ENCODE measurements around the gene HOXA4. TPM values are rescaled to one million over a fixed set of nuclear protein-coding genes. Genes with fewer than 3 reads are reported as not detected.

HOXA4 gene
- total and polyA plus RNA-seq, 2 of the 4 experiments (the other 2 are of a cell fraction) = 0.36 to 8.0 TPM

DNA sequence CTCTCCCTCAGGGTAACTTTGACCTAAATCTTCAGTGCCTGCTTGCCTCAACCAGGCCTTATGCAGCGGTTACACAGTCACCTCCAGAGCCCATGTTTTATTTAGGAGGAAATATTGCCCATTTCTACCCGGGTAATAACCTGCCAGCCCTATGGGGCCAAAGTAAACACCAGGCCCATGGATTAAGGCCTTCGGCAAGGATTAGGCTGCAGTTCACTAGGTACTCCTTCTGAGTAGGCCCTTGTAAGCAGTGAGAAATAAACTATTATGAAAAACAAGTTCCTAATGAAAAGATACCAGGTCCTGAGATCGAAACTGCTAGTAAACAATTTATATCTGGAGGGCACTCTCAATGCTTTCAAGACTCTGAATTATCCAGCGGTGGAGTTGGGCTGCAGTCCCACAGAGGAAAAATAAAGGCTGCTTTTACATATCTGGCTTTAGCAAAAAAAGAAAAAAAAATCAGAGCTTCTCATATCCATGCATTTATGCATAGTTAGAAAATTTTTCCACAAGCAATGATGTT is 47.3 kb upstream of the HOXA4 start:
- H3K18ac ChIP-seq (ENCODE audit: low read depth, low read length) = no peak overlapping the region
- CTCF ChIA-PET = interaction anchor here (0.5 to 1.3 kb wide), 2 partner anchors 17 to 323 kb away, joined by 3 to 4 read pairs; no protein-coding TSS in a partner anchor
- no peak overlapping the region for H2AK5ac ChIP-seq (ENCODE audit: low read depth, low read length)
- H3K9me1 ChIP-seq (ENCODE audit: insufficient read depth, low read length) = no peaks in the 10 kb centered on the region
- TF ChIP-seq BHLHE40 (IDR thresholded peaks at IDR 0.05; ENCODE audit: low read depth, low read length) = no peak
- no peak for TF ChIP-seq POLR2A (IDR thresholded peaks at IDR 0.05; ENCODE audit: low read depth, low read length)
- no peak for TF ChIP-seq MAFK (IDR thresholded peaks at IDR 0.05; ENCODE audit: low read depth, low read length)
- no peak for TF ChIP-seq FOS (IDR thresholded peaks at IDR 0.05; ENCODE audit: low read depth, low read length)
- TF ChIP-seq, protein P1, sequence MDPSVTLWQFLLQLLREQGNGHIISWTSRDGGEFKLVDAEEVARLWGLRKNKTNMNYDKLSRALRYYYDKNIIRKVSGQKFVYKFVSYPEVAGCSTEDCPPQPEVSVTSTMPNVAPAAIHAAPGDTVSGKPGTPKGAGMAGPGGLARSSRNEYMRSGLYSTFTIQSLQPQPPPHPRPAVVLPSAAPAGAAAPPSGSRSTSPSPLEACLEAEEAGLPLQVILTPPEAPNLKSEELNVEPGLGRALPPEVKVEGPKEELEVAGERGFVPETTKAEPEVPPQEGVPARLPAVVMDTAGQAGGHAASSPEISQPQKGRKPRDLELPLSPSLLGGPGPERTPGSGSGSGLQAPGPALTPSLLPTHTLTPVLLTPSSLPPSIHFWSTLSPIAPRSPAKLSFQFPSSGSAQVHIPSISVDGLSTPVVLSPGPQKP (IDR thresholded peaks at IDR 0.05; ENCODE audit: borderline replicate concordance, low read depth, low read length) = no peak
- TF ChIP-seq RAD21 (IDR thresholded peaks at IDR 0.05; ENCODE audit: low read length) = no peak
- TF ChIP-seq MAZ (IDR thresholded peaks at IDR 0.05; ENCODE audit: borderline replicate concordance, low read depth, low read length) = no peak
- no peak for TF ChIP-seq CHD1 (IDR thresholded peaks at IDR 0.05; ENCODE audit: low read depth, low read length)
- no peak for TF ChIP-seq CEBPB (IDR thresholded peaks at IDR 0.05; ENCODE audit: low read depth, low read length)
- TF ChIP-seq NFE2L2 (IDR thresholded peaks at IDR 0.05; ENCODE audit: low read depth, low read length) = no peak
- TF ChIP-seq SMC3 (IDR thresholded peaks at IDR 0.05; ENCODE audit: low read depth, low read length) = no peak
- no peak for TF ChIP-seq MXI1 (IDR thresholded peaks at IDR 0.05; ENCODE audit: borderline replicate concordance, low read depth, low read length)
- no peak for TF ChIP-seq RFX5 (IDR thresholded peaks at IDR 0.05; ENCODE audit: low read depth, low read length)
- TF ChIP-seq, protein P2, sequence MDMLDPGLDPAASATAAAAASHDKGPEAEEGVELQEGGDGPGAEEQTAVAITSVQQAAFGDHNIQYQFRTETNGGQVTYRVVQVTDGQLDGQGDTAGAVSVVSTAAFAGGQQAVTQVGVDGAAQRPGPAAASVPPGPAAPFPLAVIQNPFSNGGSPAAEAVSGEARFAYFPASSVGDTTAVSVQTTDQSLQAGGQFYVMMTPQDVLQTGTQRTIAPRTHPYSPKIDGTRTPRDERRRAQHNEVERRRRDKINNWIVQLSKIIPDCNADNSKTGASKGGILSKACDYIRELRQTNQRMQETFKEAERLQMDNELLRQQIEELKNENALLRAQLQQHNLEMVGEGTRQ (IDR thresholded peaks at IDR 0.05; ENCODE audit: low read depth, low read length) = no peak
- TF ChIP-seq RCOR1 (IDR thresholded peaks at IDR 0.05; ENCODE audit: insufficient replicate concordance, low read length) = no peak
- TF ChIP-seq, protein P3, sequence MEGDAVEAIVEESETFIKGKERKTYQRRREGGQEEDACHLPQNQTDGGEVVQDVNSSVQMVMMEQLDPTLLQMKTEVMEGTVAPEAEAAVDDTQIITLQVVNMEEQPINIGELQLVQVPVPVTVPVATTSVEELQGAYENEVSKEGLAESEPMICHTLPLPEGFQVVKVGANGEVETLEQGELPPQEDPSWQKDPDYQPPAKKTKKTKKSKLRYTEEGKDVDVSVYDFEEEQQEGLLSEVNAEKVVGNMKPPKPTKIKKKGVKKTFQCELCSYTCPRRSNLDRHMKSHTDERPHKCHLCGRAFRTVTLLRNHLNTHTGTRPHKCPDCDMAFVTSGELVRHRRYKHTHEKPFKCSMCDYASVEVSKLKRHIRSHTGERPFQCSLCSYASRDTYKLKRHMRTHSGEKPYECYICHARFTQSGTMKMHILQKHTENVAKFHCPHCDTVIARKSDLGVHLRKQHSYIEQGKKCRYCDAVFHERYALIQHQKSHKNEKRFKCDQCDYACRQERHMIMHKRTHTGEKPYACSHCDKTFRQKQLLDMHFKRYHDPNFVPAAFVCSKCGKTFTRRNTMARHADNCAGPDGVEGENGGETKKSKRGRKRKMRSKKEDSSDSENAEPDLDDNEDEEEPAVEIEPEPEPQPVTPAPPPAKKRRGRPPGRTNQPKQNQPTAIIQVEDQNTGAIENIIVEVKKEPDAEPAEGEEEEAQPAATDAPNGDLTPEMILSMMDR (conservative IDR thresholded peaks at IDR 0.05; ENCODE audit: low read depth, low read length) = no peak
- intact Hi-C loops (cut with micrococcal nuclease) (no loop called here), dilution Hi-C loops (cut with HindIII; ENCODE audit: low sequenced_read_pairs, unreplicated experiment) (no loop called here), in situ Hi-C loops (cut with MboI; ENCODE audit: low sequenced_read_pairs) (no loop called here)
- H3K4me2 ChIP-seq (ENCODE audit: low read depth, low read length) = no peak overlapping the region
- H3K27ac ChIP-seq (ENCODE audit: insufficient read depth, low read length) = no peak overlapping the region
- peaks cover 88% of the 10 kb centered on the region for H3K27me3 ChIP-seq (ENCODE audit: control insufficient read depth, insufficient read depth, low read length)
- no peak overlapping the region for H3K56ac ChIP-seq (ENCODE audit: extremely low read depth, insufficient read depth, low read length)
- H2BK120ac ChIP-seq (ENCODE audit: low read depth, low read length) = no peak overlapping the region
- no peak overlapping the region for H4K8ac ChIP-seq (ENCODE audit: low read depth in 2 of 2, low read length in 2 of 2)
- H3K9ac ChIP-seq (ENCODE audit: low read depth, low read length) = no peak overlapping the region
- H2BK20ac ChIP-seq (ENCODE audit: low read depth, low read length) = no peak overlapping the region
- ATAC-seq (ENCODE audit: low read depth) (no peak), DNase-seq (no peak)
- H3K79me1 ChIP-seq (ENCODE audit: low read depth in 1 of 2, low read length in 2 of 2) = no peaks in the 10 kb centered on the region
- no peak overlapping the region for H3K23ac ChIP-seq (ENCODE audit: low read depth, low read length)
- no peak overlapping the region for H2AFZ ChIP-seq (replicated peaks; ENCODE audit: low read length, poor library complexity)
- H3K4ac ChIP-seq (ENCODE audit: low read depth, low read length) = no peak overlapping the region
- H3K4me3 ChIP-seq (ENCODE audit: insufficient read depth, low read depth, low read length) = no peak overlapping the region
- H4K20me1 ChIP-seq (ENCODE audit: insufficient read depth, low read length) = 0 out of 2 replicates have a peak, but pooled peaks cover 7% of the 10 kb centered on the region
- no peak overlapping the region for H3K14ac ChIP-seq (replicated peaks; ENCODE audit: low read depth, low read length)
- H4K91ac ChIP-seq (ENCODE audit: insufficient read depth, low read depth, low read length) = no peak overlapping the region
- H2BK5ac ChIP-seq (ENCODE audit: low read depth, low read length, poor library complexity, severe bottlenecking) = no peak overlapping the region
- H4K5ac ChIP-seq (ENCODE audit: low read depth, low read length) = no peak overlapping the region
- H3K9me3 ChIP-seq (ENCODE audit: control insufficient read depth, insufficient read depth, low read length) = peaks cover 3% of the 10 kb centered on the region; the same call in 1 of the 2 replicates
- no peaks in the 10 kb centered on the region; the same call in 1 of the 2 replicates for H3K4me1 ChIP-seq (ENCODE audit: control insufficient read depth, insufficient read depth, low read length)
- H2AK9ac ChIP-seq (replicated peaks; ENCODE audit: low read depth, low read length, poor library complexity) = no peak overlapping the region
- no CpG with 5 or more reads among the region's 5 CpGs for WGBS, 2 experiments (ENCODE audit: extremely low coverage in 2 of 2, insufficient read length in 1 of 2)
- H2BK15ac ChIP-seq (ENCODE audit: low read depth, low read length) = no peak overlapping the region
- POLR2A ChIA-PET (ENCODE audit: unreplicated experiment) = no interaction called here
- H3K36me3 ChIP-seq (ENCODE audit: control insufficient read depth, insufficient read depth, low read length) = no peaks in the 10 kb centered on the region
- BruUV-seq (replicated peaks) = no TSS peak

All from IMR-90 (cell line).